GM18951 (cell line): Measurements from ENCODE around the gene FGGY.
"Not testable (repeated sequence)": the region's sequence is repeated elsewhere in the genome, so short reads cannot be mapped to it uniquely, and the experiment has no call there.

ENCODE experiments used
- POLR2A ChIP-seq: IDR thresholded peaks from 4 replicates; pipeline ENCODE4 v1.6.1; 2011; ENCODE audit warnings: mild to moderate bottlenecking; ENCODE audit not compliant: insufficient read length, insufficient read depth; ENCODE audit errors: extremely low read depth
- in situ Hi-C: fragments of 300-500 bp; cut with MboI; formaldehyde crosslinking; loops from one replicate; pipeline ENCODE4 v1.12.0; 2022; ENCODE audit warnings: low sequenced_read_pairs, mixed read lengths, inconsistent platforms; ENCODE audit not compliant: unreplicated experiment

The FGGY gene

DNA sequence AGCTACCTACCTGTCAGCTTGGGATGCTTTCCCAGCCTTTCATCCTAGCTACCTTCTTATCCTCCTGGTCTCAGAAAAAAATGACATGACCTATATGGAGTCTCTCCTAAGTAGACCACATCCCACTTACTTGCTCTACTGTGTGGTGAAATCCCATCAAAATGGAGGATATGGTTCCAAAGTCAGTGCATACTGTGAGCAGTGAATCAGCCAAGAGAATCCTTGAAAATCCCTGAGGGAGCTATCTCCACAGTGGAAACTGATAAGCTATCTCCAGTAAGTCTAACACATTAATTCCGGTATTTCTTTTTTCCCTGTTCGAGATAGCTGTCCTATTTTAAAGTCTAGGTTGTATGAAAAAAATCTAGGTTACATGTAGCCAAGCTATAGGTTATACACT lies 189.7 kb downstream of the FGGY start:
- no peak for TF ChIP-seq POLR2A
- in situ Hi-C loops, result no loop called here

DNA sequence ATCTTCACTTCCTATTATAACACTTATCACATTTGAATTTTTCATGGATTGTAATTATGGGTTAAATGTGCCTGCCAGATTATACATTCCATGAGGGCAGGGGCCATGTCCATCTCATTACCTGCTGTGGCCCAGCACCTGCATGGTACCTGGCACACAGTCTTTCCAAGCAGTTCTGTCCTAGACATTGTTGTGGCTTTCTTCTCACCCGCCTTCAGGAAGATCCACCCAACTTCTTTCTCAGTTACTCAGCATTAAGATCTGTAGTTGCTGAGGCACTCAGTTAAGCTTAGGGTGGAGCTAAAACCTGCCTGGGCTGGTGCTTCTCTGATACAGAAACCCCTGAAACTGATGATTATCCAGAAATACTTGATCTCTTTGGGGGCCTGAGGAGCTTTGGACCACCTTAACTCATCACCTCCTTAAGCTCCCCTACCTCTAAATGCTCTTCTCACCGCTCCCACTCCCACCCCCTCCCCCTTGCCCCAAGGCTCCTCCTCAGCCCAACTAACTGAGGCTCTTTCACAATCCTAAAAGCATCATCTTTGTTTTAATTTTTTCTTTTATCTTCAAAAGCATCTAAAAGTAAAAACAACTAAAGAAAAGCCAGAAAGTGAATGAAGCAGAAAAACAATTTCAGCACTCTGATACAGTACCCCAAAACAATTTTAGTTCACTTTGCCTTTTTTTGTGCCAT lies 190.6 kb downstream of the FGGY start:
- in situ Hi-C loops, result no loop called here
- no peak for TF ChIP-seq POLR2A

DNA sequence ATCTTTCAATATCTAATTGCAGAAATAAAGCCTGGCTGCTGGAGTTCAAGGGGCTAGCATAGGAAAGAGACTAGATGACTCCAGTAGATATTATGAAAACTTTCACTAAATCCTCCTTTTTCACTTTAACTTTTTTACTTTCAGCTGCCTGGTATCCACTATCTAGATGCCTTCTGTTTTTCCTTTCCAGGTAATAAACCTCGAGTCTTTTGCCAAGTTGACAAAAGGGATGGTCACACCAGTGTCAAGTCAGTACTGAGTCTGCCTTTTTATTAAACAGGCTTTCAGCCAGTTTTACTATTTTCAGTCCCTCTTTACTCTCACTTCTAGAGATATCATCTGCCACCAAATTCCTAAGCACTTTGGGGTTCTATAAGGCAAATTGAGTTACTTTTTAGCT lies 195.6 kb downstream of the FGGY start:
- in situ Hi-C loops, result no loop called here
- no peak for TF ChIP-seq POLR2A

DNA sequence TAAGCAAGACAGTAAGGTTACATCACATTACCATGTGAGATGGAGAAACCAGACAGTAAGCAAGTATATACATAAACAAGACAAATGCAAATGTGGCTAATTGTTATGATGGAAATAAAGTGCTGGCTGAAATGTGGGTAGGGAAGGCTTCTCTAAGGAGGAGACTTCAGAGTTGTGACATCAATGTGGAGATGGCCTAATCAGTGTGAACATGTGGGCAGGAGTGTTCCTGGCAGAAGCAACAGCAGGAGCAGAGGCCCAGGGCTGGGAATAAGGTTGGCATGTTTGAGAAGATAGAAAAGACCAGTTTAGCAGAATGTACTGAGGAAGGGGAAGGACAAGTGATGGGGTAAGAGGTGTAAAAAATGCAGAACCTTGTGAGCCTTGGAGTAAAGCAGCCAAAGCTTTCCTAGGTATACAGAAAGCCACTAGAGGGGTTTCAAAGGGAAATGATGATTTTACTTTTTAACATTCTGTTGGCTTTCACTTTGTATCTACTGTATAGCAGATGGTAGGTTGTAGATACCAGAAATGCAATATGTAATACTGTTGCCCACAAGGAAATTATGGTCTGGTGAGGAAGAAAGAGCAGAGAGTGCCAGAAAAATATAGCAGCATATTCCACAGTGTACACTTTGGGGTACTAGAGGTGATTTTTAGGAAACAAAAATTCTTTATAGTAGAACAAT lies 197.4 kb downstream of the FGGY start:
- no peak for TF ChIP-seq POLR2A
- in situ Hi-C loops, result no loop called here

DNA sequence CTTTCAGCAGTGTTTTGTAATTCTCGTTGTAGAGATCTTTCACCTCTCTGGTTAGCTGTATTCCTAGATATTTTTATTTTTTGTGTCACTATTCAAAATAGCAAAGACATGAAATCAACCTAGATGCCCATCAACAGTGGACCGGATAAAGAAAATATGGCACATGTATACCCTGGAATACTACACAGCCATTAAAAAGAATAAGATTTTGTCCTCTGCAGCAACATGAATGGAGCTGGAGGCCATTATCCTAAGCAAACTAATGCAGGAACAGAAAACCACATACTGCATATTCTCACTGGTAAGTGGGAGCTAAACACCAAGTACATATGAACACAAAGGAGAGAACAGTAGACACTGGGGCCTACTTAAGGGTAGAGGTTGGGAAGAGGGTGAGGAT lies 199.3 kb downstream of the FGGY start:
- in situ Hi-C loops, result not testable (repeated sequence)

DNA sequence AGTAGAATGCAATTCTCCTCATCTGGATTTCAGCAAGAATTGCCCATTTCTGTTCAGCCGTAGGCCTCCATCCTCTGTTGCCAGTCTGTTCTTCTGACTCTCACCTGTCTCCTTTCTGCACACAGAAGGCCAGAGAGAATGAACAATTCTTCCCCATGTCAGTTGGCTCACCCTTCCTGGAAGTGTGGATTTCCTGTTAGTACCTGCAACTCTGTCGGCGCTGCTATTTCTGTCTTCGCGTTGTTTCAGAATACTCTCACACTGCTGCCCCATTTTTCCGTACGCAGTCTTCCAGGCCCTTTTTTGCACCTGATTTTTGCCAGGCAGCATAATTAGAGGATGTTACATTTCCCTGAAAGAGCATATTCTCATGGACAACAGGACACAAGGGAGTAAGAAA lies 200.7 kb downstream of the FGGY start:
- TF ChIP-seq POLR2A, result no peak
- in situ Hi-C loops, result no loop called here

DNA sequence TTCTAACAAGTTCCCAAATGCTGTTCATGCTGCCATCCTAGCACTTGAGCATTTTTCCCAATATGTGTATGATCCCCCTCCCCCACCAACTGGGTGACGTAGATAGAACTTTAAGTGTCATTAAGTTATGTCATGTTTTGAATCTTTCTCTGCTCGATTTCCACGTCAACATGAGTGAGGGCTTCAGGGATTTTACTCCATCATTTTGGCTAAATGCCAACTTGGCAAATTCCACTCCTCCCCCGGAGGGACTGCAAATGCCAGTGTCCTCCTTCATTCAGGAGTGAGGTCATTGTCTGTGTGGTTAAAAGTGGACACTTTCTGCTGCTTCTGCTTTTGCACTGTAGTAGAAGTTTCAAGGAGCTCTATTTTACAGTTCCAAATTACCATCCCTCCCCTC lies 201.7 kb downstream of the FGGY start:
- TF ChIP-seq POLR2A, result no peak
- in situ Hi-C loops, result no loop called here

DNA sequence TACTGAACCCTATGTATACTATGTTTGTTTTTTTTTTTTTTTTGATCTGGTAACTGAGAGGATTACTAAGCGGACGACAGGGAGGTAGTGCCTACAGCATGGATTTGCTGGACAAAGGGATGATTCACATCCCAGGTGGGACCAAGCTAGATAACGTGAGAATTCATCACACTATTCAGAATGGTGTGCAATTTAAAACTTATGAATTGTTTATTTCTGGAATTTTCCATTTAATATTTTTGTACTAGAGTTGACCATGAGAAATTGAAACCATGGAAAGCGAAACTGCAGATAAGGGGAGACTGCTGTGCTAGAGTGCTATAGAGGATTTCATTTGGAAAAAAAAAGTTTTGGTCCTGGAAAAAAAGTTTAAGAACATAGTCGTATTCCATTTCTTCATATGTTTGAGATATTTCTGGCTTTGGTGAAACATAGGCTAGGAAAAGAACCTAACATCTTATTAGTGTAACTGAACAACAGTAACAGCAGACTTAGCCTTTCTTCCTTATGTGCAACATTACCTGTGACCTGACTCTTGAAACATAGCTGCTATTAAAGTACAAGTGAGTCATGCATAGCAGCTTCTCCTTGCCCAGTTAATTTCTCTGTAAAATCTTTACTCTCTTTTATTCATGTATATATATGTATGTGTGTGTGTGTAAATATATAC lies 202.5 kb downstream of the FGGY start:
- TF ChIP-seq POLR2A, result no peak
- in situ Hi-C loops, result no loop called here

DNA sequence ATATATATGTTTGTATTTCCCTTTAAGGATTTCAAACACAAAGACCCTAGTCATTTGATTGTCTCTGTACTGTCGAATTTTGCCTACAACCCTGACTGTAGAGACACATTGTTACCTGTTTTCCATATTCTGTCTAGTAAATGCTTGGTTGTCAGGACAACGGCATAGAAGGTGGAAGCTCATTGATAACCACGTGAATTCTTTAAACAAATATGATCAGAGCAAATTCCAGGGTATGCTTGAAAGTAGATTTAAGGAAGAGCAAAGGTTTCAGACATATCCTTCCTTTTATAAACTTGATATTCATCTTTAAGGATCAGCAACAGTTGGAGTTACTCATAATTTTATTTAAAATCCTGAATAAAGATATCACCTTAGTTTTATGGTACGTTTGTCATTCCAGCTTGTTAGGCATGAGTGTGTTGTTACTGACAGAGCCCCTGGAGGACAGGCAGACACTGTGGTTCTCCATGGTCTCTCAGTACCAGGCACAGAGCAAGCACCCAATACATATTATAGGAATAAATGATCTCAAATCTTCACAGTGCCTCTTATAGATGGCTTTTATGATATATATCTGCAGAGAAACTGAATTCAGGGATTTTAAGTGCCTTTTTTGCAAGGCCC lies 203.2 kb downstream of the FGGY start:
- no peak for TF ChIP-seq POLR2A
- in situ Hi-C loops, result no loop called here

DNA sequence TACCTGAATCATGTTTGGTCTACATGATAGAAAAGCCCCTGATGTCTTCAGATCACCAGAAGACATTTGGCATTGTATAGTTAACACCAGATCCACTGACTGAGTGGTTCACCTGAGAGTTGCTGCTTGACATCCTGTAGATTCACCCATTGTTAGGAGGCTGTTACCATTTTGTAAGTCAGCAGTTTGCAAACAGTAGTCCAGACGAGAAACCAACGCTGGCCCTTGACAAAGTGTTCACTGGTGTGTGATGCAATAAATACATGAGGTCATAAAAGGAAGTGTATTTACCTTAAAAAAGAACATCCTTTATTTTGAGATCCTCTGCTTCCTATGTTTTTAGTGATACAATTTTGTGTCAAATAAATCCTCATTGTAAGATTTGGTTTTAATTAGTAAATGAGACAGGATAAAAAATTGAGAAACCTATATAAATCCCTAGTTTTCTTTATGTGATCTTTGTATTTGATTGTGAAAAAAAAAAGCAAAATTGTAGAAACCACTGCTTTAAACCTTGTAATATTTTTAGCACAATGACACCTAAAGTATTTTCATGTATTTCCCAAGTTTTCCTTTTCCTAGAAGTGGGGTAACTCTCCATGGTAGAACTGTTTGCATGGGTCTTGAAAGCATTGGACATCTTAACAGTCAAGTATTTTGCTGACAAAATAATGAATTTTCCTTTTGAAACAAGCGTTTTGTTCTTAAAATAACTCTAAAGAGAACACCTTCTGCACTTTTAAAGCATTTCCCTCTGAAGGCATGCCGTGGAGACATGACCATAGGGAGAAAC lies 204.3 kb downstream of the FGGY start:
- in situ Hi-C loops, result no loop called here
- TF ChIP-seq POLR2A, result no peak

DNA sequence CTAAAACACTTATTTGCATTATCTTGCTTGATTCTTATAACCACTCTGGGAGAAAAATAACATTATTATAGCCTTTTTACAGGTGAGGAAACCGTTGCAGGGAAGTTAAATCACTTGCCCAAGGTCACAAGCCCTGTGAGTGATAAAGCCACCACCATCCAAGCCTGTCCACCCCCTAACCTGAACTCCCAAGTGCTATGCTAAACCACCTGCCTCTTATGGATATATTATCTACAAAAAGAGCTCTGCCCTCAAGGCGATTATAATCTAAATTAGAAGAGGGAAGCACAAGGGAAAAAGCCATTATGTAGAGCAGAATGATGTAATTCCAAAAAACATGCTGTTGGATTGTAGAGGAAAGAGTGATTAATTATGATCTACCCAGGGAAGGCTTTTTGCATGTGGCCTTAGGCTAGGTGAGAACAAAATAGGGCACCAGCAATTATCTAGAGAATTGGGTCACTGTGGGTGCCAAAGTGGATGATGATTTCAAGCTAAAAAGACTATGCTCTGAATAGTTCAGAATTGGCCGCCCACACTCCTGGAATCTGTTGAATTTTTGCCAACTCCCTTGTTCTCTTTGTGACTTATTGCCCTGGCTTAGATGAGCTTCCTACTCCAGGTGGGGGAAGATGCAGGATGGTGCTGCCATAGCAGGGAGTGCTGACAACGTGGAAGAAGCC lies 205.3 kb downstream of the FGGY start:
- TF ChIP-seq POLR2A, result no peak
- in situ Hi-C loops, result no loop called here

DNA sequence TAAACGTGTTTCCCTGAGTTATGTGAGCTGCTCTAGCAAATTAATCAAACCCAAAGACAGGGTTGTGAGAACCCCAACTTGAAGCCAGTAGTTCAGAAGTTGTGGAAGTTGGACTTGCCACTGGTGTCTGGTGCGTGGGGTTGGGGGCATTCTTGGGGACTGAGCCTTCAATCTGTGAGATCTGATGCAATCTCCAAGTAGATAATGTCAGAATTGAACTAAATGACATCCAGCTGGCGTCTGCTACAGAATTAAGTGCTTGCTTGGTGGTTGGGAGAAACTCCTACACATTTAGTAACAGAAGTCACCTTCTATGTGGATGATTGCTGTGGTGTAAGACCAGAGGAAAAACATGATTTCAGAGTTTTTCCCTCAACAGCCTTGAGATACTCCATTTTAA lies 207.4 kb downstream of the FGGY start:
- no peak for TF ChIP-seq POLR2A
- in situ Hi-C loops, result no loop called here
